Measurements from ENCODE around the gene GDNF. TPM values are rescaled to one million over a fixed set of nuclear protein-coding genes. Genes with fewer than 3 reads are reported as not detected.
"Not testable (repeated sequence)": the region's sequence is repeated elsewhere in the genome, so short reads cannot be mapped to it uniquely, and the experiment has no call there.

Gene GDNF
- total RNA-seq, 2 donors from 2014 or later, result not detected

DNA sequence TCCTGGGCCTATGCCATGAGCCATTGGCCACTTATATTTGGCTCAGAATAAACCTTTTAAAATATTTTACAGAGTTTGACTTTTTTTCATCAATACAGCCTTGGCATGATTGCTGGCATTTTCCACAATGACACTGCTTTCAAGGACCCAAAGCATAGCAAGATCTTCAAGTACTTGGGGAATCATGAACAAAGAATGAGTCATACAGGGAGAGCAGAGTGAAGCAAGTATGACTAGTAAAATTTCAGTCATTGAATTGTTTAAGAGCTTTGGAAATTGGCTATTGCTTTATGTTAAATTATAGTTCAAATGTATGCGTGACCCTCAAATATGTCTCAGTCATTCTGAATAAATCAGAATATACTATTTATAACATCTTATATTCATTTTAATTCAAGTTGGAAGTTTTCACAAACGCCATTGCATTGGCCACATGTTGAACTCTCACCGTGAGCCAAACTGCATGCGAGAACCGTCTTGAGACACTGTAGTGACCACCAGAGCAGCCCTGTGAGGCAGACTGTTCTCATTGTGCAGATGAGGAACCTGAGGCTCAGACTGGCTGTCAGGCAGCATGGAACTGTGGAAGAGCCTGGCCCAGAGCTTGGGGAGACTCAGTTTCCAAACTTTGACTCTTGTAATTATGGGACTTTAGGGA, 52.9 kb downstream of the GDNF start:
- WGBS, 2 donors, result 84 to 88% methylated on average over 5 of the region's 5 CpGs
- DNase-seq (no peak), ATAC-seq (no peak)
- H3K9me3 ChIP-seq, result no peaks in the 10 kb centered on the region
- no peaks in the 10 kb centered on the region for H3K36me3 ChIP-seq (replicated peaks in 1 of 2; ENCODE audit: insufficient read depth in 1 of 2, low read depth in 2 of 2)
- no peak overlapping the region for H3K27ac ChIP-seq
- intact Hi-C loops (cut with DNase I), result no loop called here
- H3K4me1 ChIP-seq, result no peaks in the 10 kb centered on the region
- H3K27me3 ChIP-seq, result no peaks in the 10 kb centered on the region
- TF ChIP-seq, protein P1, sequence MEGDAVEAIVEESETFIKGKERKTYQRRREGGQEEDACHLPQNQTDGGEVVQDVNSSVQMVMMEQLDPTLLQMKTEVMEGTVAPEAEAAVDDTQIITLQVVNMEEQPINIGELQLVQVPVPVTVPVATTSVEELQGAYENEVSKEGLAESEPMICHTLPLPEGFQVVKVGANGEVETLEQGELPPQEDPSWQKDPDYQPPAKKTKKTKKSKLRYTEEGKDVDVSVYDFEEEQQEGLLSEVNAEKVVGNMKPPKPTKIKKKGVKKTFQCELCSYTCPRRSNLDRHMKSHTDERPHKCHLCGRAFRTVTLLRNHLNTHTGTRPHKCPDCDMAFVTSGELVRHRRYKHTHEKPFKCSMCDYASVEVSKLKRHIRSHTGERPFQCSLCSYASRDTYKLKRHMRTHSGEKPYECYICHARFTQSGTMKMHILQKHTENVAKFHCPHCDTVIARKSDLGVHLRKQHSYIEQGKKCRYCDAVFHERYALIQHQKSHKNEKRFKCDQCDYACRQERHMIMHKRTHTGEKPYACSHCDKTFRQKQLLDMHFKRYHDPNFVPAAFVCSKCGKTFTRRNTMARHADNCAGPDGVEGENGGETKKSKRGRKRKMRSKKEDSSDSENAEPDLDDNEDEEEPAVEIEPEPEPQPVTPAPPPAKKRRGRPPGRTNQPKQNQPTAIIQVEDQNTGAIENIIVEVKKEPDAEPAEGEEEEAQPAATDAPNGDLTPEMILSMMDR (IDR thresholded peaks at IDR 0.05), result no peak
- TF ChIP-seq POLR2A (IDR thresholded peaks at IDR 0.05), result no peak
- no peak overlapping the region for H3K4me3 ChIP-seq

DNA sequence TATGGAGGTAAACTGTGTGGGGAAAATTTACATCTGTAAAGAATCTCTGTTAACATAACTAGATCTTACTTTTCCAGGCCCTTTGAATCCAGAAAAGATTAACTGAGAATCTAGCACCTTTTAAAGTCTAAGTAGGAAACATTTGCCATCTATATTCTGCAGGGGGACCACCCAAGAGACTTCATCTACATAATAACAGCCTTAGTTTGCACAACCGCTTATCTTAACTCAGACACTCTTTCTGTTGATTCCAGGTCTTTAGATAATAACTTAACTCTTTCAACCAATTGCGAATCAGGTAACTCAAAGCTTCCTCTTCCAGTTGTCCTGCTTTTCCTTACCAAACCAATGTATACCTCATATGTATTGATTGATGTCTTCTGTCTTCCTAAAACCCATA, 53.4 kb downstream of the GDNF start:
- Histone ChIP-seq H3K4me3 (no peak overlapping the region), H3K27me3 (no peaks in the 10 kb centered on the region), H3K4me1 (no peaks in the 10 kb centered on the region), H3K9me3 (no peaks in the 10 kb centered on the region), H3K36me3 (replicated peaks in 1 of 2; ENCODE audit: insufficient read depth in 1 of 2, low read depth in 2 of 2) (no peaks in the 10 kb centered on the region), H3K27ac (no peak overlapping the region)
- intact Hi-C loops (cut with DNase I), result no loop called here
- DNase-seq, result no peak
- no peak for TF ChIP-seq POLR2A (IDR thresholded peaks at IDR 0.05)
- ATAC-seq, result no peak
- WGBS, 2 donors, result 71 to 72% methylated on average over 2 of the region's 2 CpGs

DNA sequence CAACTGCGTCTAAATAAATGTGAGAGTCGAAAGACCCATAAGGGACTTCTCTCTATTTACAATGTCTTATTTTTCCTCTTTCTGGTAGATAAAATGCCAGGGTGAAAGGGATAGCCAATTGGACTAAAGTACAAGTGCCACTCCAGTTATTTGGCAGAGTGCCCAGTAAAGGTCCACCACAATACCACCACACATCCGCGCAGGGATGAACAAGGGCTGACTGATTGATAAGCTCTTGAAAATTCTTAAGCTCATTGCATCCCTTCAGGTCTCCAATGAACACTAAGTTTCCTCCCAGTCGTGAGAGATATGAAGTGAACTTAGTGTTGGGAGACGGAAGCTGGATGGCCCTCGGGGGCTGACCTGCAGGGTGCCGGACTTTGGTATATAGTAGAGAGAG, 58.4 kb downstream of the GDNF start:
- ATAC-seq; H3K4me1 ChIP-seq; H3K27me3 ChIP-seq; H3K36me3 ChIP-seq (replicated peaks in 1 of 2; ENCODE audit: insufficient read depth in 1 of 2, low read depth in 2 of 2); H3K9me3 ChIP-seq; H3K4me3 ChIP-seq; DNase-seq; H3K27ac ChIP-seq; intact Hi-C loops (cut with DNase I): not testable (repeated sequence)
- WGBS, 2 donors, result 75 to 94% methylated on average over 8 of the region's 8 CpGs

DNA sequence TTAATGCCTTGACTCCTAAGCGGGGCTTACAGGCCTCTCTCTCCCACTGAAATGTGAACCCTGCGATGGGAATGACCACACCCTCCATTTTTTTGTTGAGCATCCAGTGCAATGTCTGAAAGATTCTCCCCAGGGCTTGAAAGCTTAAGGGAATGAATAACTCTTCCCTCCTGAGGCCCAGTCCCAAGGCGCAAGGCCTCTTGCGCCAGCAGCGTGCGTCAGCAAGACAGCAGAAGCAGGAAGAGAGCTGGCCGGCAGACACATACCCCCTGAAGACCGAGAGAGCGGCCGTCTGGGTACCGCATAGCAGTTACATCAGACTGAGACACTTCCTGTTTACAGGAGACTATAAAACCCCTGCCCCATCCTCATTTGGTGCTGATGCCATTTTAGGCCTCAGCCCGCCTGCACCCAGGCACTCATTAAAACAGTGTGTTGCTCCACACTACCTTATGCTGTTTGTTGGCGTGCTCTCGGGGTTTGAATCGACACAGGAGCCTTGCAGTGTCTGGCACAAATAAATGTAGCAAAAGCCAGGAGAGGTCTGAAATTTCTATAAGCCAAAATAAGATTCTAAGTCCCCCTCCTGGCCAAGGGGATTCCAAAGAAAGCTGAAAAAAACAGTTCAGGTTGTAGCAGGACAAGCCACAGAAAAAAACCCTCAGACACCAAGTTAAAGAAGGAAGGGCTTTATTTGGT, 62.3 kb downstream of the GDNF start:
- intact Hi-C loops (cut with DNase I), result no loop called here
- ATAC-seq (no peak), DNase-seq (no peak)
- Histone ChIP-seq H3K4me1 (no peaks in the 10 kb centered on the region), H3K27ac (no peak overlapping the region), H3K4me3 (no peak overlapping the region), H3K9me3 (no peaks in the 10 kb centered on the region), H3K27me3 (no peaks in the 10 kb centered on the region), H3K36me3 (replicated peaks in 1 of 2; ENCODE audit: insufficient read depth in 1 of 2, low read depth in 2 of 2) (no peaks in the 10 kb centered on the region)
- 83 to 85% methylated on average over 15 of the region's 15 CpGs for WGBS, 2 donors
- TF ChIP-seq, protein P1 (IDR thresholded peaks at IDR 0.05), result no peak
- TF ChIP-seq POLR2A (IDR thresholded peaks at IDR 0.05), result no peak

DNA sequence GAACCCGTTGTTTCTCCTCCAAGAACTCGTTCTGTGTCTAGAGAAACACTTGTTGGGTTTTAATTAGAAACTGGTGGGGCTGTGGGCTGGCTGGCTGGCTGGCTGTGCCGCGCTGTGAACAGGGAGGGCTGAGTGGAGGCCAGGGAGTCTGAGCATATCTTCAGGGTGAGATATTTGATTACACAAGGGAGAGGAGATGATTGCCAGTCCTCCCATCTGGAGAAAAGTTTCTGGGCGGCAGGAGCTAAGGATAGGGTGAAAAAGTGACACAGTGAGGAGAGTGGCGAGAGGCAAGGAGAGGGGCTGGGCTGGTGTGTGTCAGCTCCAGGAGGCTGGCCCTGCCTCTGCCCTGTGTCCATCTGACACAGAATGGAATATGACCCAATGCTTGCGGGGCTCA, 63.0 kb downstream of the GDNF start:
- ATAC-seq, result no peak

More for the DNA sequence above, 63.0 kb downstream of the GDNF start:
- no peak for TF ChIP-seq POLR2A (IDR thresholded peaks at IDR 0.05)
- TF ChIP-seq, protein P1 (IDR thresholded peaks at IDR 0.05), result no peak
- Histone ChIP-seq H3K27me3 (no peaks in the 10 kb centered on the region), H3K4me1 (no peaks in the 10 kb centered on the region), H3K4me3 (no peak overlapping the region), H3K27ac (no peak overlapping the region), H3K36me3 (replicated peaks in 1 of 2; ENCODE audit: insufficient read depth in 1 of 2, low read depth in 2 of 2) (no peaks in the 10 kb centered on the region), H3K9me3 (no peaks in the 10 kb centered on the region)
- WGBS, 2 donors, result 73 to 86% methylated on average over 7 of the region's 7 CpGs
- intact Hi-C loops (cut with DNase I), result no loop called here
- DNase-seq, result no peak

All from body of pancreas (tissue), 4 donors.